NCI-H187 (cell line): ENCODE measurements around the gene ERBB4.
"Not testable (repeated sequence)": the region's sequence is repeated elsewhere in the genome, so short reads cannot be mapped to it uniquely, and the experiment has no call there.

ENCODE experiments used
- DNase-seq, 2 experiments: peaks; one replicate each; lab custom pipeline; 2025; lab: John Stamatoyannopoulos, UW

ERBB4 gene

GRCh38 chr2:211599146-211599545 lies 939.5 kb downstream of the ERBB4 start:
- DNase-seq: no peak

GRCh38 chr2:211598238-211598637 lies 940.4 kb downstream of the ERBB4 start:
- DNase-seq: no peak

GRCh38 chr2:211592006-211592405 lies 946.6 kb downstream of the ERBB4 start:
- DNase-seq: not testable (repeated sequence)

- no peak for DNase-seq
Observed at GRCh38 chr2:211591426-211591825, 947.2 kb downstream of the ERBB4 start.

- no peak for DNase-seq
Observed at GRCh38 chr2:211568439-211568838, 970.2 kb downstream of the ERBB4 start.

- DNase-seq: no peak
Observed at GRCh38 chr2:211564441-211564840, 974.2 kb downstream of the ERBB4 start.

GRCh38 chr2:211545582-211545981 lies 993.0 kb downstream of the ERBB4 start:
- no peak for DNase-seq

- no peak for DNase-seq
Observed at GRCh38 chr2:211534632-211535031, 1004.0 kb downstream of the ERBB4 start.

GRCh38 chr2:211524248-211524647 lies 1014.4 kb downstream of the ERBB4 start:
- not testable (repeated sequence) for DNase-seq

- DNase-seq: no peak
Observed at GRCh38 chr2:211516537-211516936, 1022.1 kb downstream of the ERBB4 start.

- no peak for DNase-seq
Observed at GRCh38 chr2:211514049-211514448, 1024.6 kb downstream of the ERBB4 start.

- DNase-seq: no peak
Observed at GRCh38 chr2:211513446-211513845, 1025.2 kb downstream of the ERBB4 start.

- DNase-seq: no peak
Observed at GRCh38 chr2:211512806-211513205, 1025.8 kb downstream of the ERBB4 start.

GRCh38 chr2:211503856-211504255 lies 1034.7 kb downstream of the ERBB4 start:
- DNase-seq: no peak

GRCh38 chr2:211503198-211503597 lies 1035.4 kb downstream of the ERBB4 start:
- DNase-seq: no peak

GRCh38 chr2:211498551-211499205 lies 1039.9 kb downstream of the ERBB4 start:
- no peak for DNase-seq

GRCh38 chr2:211495339-211495738 lies 1043.3 kb downstream of the ERBB4 start:
- no peak for DNase-seq

- DNase-seq: no peak
Observed at GRCh38 chr2:211494536-211494935, 1044.1 kb downstream of the ERBB4 start.

GRCh38 chr2:211494085-211494484 lies 1044.5 kb downstream of the ERBB4 start:
- DNase-seq: no peak

GRCh38 chr2:211487733-211488132 lies 1050.9 kb downstream of the ERBB4 start:
- no peak for DNase-seq

GRCh38 chr2:211479536-211480150 lies 1059.0 kb downstream of the ERBB4 start:
- DNase-seq: no peak

GRCh38 chr2:211477537-211478275 lies 1060.9 kb downstream of the ERBB4 start:
- DNase-seq: no peak

- DNase-seq: no peak
Observed at GRCh38 chr2:211473116-211473515, 1065.5 kb downstream of the ERBB4 start.
